Measurements from ENCODE around the gene EML4. TPM values are rescaled to one million over a fixed set of nuclear protein-coding genes. Genes with fewer than 3 reads are reported as not detected.

EML4 gene
- total and polyA plus RNA-seq, 2 of the 13 experiments (the other 11 are each of a cell fraction or from before 2014, with no cell fraction given), result 243 to 476 TPM

- TF ChIP-seq ZNF709 (CRISPR knock-in tag; IDR thresholded peaks at IDR 0.05) (0 out of 2 replicates have a peak, but pooled peaks have one; percentile 51), ZNF609 (CRISPR knock-in tag; IDR thresholded peaks at IDR 0.05; ENCODE audit: borderline replicate concordance) (no peak), ZFP82 (CRISPR knock-in tag; IDR thresholded peaks at IDR 0.05; ENCODE audit: borderline replicate concordance) (no peak), SSRP1 (CRISPR knock-in tag; IDR thresholded peaks at IDR 0.05) (peak; percentile 88; the same call in 1 of the 2 replicates), FUBP1 (CRISPR knock-in tag; IDR thresholded peaks at IDR 0.05; ENCODE audit: borderline replicate concordance) (0 out of 2 replicates have a peak, but pooled peaks have one; percentile 36), NFE2 (CRISPR knock-in tag; IDR thresholded peaks at IDR 0.05) (no peak), TBP (CRISPR knock-in tag; IDR thresholded peaks at IDR 0.05) (no peak), ZNF576 (CRISPR knock-in tag; IDR thresholded peaks at IDR 0.05) (no peak), ZNF562 (CRISPR knock-in tag; IDR thresholded peaks at IDR 0.05; ENCODE audit: borderline replicate concordance) (0 out of 2 replicates have a peak, but pooled peaks have one; percentile 2), ZNF607 (CRISPR knock-in tag; IDR thresholded peaks at IDR 0.05; ENCODE audit: borderline replicate concordance) (peak; percentile 3; the same call in 1 of the 2 replicates), HNRNPLL (IDR thresholded peaks at IDR 0.05; ENCODE audit: low read depth, low read length, poor library complexity, severe bottlenecking) (no peak), ZNF792 (CRISPR knock-in tag; IDR thresholded peaks at IDR 0.05) (peak; percentile 41; the same call in 1 of the 2 replicates), ATF7-NPFF (CRISPR knock-in tag; IDR thresholded peaks at IDR 0.05; ENCODE audit: low read depth) (peak; percentile 7; the same call in 1 of the 2 replicates), YEATS4 (CRISPR knock-in tag; IDR thresholded peaks at IDR 0.05; ENCODE audit: borderline replicate concordance) (0 out of 2 replicates have a peak, but pooled peaks have one; percentile 31), ZNF30 (CRISPR knock-in tag; IDR thresholded peaks at IDR 0.05) (no peak), POLR2AphosphoS5 (IDR thresholded peaks at IDR 0.05; ENCODE audit: low read depth, low read length) (0 out of 2 replicates have a peak, but pooled peaks have one; percentile 8), ZBTB2 (CRISPR knock-in tag; IDR thresholded peaks at IDR 0.05; ENCODE audit: low read depth) (peak; percentile 61; the same call in 1 of the 2 replicates), BORCS8-MEF2B (CRISPR knock-in tag; IDR thresholded peaks at IDR 0.05) (peak; percentile 19; the same call in 1 of the 2 replicates), BATF2 (CRISPR knock-in tag; IDR thresholded peaks at IDR 0.05) (0 out of 2 replicates have a peak, but pooled peaks have one; percentile 57), SAFB2 (CRISPR knock-in tag; IDR thresholded peaks at IDR 0.05; ENCODE audit: borderline replicate concordance, low read depth) (peak; percentile 26)
Observed at GRCh38 chr2:42338567-42339190, 169.5 kb downstream of the EML4 start (continued).

Data from HepG2 (cell line).